Measurements from ENCODE around the gene SULT2B1. TPM values are rescaled to one million over a fixed set of nuclear protein-coding genes. Genes with fewer than 3 reads are reported as not detected.

Gene SULT2B1
- total RNA-seq, result under 1 TPM in 2 of 4 donors, not detected in 2; 0.32 to 0.41 TPM

DNA sequence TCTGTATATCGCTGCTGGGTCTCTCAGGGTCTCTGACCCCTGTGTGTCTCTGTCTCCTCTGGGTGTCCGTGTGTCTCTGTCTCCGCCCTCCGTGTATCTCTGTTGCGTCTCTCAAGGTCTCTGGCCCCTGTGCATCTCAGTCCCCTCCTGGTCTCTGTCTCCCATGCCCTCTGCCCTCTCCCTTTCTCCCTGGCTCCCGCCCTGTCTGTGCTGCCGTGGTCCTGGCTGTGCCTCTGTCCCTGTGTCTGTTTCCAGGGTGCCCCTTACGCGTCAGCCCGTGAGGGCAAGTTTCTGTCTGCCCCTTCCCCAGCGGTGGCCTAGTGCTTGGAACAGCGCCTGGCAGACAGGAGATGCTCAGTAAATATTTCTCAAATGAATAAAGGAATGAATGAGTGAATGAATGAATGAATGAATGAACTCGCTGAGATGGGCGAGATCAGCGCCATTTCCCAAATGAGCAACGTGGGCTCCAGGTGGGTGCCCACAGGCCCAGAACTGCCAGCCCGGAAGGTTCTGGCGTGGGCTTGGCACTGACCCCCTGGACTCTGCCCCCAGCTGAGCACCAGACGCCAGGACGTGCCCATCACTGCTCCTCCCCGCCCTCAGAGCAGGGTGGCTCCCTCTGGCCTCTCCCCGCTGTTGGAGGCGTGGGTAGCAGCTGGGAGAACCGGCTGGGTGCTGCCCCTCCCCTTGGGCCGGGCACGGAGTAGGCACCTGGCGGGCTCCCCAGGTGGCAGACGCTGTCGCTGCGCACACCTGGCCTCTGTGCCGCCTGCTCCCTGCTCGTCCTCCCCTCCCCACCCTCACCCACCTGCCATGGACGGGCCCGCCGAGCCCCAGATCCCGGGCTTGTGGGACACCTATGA, at the start of gene SULT2B1:
SULT2B1 (plus strand) TSS at position 736 of the 866 bp plus-strand sequence; CDS start at position 817, 81 bp downstream.
- 51% methylated on average over 36 of the region's 36 CpGs; no CpG with 5 or more reads in 1 of the 2 donors for WGBS, 2 donors (ENCODE audit: low coverage in 1 of 2)
- in situ Hi-C loops (cut with MboI; ENCODE audit: low pct_ligation_motif_present in 1 of 4, low pct_unique_long_range_greater_than_20kb in 1 of 4, low sequenced_read_pairs in 3 of 4), result no loop called here
- no peaks in the 10 kb centered on the region for H3K36me3 ChIP-seq
- peak within 1 kb of the TSS in 2 of 4 donors; percentile 27 for H3K27ac ChIP-seq
- H3K4me3 ChIP-seq, result no peak within 1 kb of the TSS
- peaks cover 11% of the 10 kb centered on the region for H3K27me3 ChIP-seq
- H3K9me3 ChIP-seq, result no peaks in the 10 kb centered on the region
- DNase-seq, result peak; percentile 87
- TF ChIP-seq POLR2AphosphoS5 (IDR thresholded peaks at IDR 0.05), result peak; percentile 91 to 94 (median 93)
- TF ChIP-seq, protein P1, sequence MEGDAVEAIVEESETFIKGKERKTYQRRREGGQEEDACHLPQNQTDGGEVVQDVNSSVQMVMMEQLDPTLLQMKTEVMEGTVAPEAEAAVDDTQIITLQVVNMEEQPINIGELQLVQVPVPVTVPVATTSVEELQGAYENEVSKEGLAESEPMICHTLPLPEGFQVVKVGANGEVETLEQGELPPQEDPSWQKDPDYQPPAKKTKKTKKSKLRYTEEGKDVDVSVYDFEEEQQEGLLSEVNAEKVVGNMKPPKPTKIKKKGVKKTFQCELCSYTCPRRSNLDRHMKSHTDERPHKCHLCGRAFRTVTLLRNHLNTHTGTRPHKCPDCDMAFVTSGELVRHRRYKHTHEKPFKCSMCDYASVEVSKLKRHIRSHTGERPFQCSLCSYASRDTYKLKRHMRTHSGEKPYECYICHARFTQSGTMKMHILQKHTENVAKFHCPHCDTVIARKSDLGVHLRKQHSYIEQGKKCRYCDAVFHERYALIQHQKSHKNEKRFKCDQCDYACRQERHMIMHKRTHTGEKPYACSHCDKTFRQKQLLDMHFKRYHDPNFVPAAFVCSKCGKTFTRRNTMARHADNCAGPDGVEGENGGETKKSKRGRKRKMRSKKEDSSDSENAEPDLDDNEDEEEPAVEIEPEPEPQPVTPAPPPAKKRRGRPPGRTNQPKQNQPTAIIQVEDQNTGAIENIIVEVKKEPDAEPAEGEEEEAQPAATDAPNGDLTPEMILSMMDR (IDR thresholded peaks at IDR 0.05), result no peak
- no peak for TF ChIP-seq POLR2A (IDR thresholded peaks at IDR 0.05)
- TF ChIP-seq EP300 (IDR thresholded peaks at IDR 0.05; ENCODE audit: low read depth), result no peak
- peaks cover 4 to 38% (median 14%) of the 10 kb centered on the region in 4 donors for H3K4me1 ChIP-seq
- intact Hi-C loops (cut with DNase I; ENCODE audit: low total_unique reads), result no loop called here

DNA sequence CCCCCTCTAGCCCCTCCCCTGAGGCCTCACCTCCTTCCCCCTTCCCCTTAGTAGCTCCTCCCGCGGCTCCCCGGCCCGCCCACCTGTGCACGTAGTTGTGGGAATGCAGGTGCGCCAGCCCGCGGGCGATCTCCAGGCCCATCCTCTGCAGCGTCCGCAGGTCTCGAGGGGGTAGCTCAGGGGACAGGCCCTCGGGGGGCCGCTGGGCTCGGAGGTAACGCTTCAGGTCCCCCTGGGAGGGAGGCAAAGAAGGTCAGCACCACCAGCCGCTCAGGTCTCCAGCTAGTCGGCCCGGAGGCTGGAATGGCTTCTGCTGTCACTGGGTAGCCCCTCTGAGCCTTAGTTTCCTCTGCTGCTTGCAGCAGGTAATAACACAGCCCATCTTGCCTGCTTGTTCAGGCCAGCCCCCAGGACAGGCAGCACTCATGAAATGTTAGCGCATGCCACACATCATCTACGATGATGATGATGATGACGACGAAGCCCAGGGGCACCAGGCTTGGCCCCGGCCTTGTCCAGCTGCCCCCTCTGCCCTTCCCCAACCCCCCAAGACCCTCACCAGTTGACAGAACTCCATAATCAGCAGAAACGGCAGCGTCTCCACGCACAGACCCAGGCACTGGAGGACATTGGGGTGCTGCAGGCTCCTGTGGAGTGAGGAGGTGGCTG, 49.5 kb upstream of the SULT2B1 start:
- Histone ChIP-seq H3K4me3 (peak overlapping the region in 1 of 4 donors; percentile 6), H3K9me3 (no peaks in the 10 kb centered on the region), H3K27ac (peak overlapping the region in 1 of 4 donors; percentile 25), H3K4me1 (peaks cover 0 to 20% (median 11%) of the 10 kb centered on the region in 4 donors), H3K27me3 (peaks cover 48% of the 10 kb centered on the region), H3K36me3 (no peaks in the 10 kb centered on the region)
- 51% methylated on average over 16 of the region's 27 CpGs; no CpG with 5 or more reads in 1 of the 2 donors for WGBS, 2 donors (ENCODE audit: low coverage in 1 of 2)
- TF ChIP-seq EP300 (IDR thresholded peaks at IDR 0.05; ENCODE audit: low read depth) (no peak), POLR2A (IDR thresholded peaks at IDR 0.05) (no peak), POLR2AphosphoS5 (IDR thresholded peaks at IDR 0.05) (no peak)
- TF ChIP-seq, protein P1 (IDR thresholded peaks at IDR 0.05), result no peak
- in situ Hi-C loops (cut with MboI; ENCODE audit: low pct_ligation_motif_present in 1 of 4, low pct_unique_long_range_greater_than_20kb in 1 of 4, low sequenced_read_pairs in 3 of 4) (loop anchor here in 3 of 4 donors (10.0 kb wide), 1 partner anchor 82 kb away; no protein-coding TSS in a partner anchor), intact Hi-C loops (cut with DNase I; ENCODE audit: low total_unique reads) (no loop called here)
- DNase-seq, result no peak

DNA sequence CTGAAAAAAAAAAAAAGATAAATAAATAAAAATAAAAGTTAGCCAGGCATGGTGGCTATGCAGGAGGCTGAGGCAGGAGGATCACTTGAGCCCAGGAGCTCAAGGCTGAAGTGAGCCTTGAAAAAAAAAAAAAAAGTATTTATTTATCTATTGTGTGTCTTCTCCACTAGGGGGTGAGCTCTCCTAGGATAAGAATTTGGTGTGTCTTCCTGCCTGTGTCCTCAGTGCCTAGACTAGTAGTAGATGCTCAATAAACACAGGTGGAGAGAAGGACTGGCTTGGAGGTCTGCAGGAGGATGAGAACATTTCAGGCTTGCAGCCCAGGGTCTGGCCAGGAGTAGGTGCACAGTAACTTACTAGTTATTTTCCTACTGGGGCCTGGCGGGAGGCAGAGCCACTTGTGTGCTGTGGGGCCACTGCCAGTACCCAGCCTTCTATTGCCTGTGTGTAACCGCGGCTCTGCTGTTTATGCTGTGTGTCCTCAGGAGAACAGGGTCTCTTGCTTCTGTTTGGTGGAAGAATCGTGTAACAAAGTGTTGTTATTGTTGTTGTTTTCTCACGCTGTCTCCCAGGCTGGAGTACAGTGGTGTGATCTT, 45.7 kb upstream of the SULT2B1 start:
- in situ Hi-C loops (cut with MboI; ENCODE audit: low pct_ligation_motif_present in 1 of 4, low pct_unique_long_range_greater_than_20kb in 1 of 4, low sequenced_read_pairs in 3 of 4), result loop anchor here (5.0 to 10.0 kb wide), 2 partner anchors 76 to 79 kb away; no protein-coding TSS in a partner anchor
- no peaks in the 10 kb centered on the region for H3K36me3 ChIP-seq
- H3K9me3 ChIP-seq, result no peaks in the 10 kb centered on the region
- H3K27ac ChIP-seq, result no peak overlapping the region
- DNase-seq, result no peak
- H3K4me1 ChIP-seq, result peaks cover 0 to 9% (median 5%) of the 10 kb centered on the region in 4 donors
- H3K4me3 ChIP-seq, result no peak overlapping the region
- TF ChIP-seq POLR2A (IDR thresholded peaks at IDR 0.05) (no peak), EP300 (IDR thresholded peaks at IDR 0.05; ENCODE audit: low read depth) (no peak)
- TF ChIP-seq, protein P1 (IDR thresholded peaks at IDR 0.05), result peak; percentile 47 to 79 (median 55)
- peaks cover 25% of the 10 kb centered on the region for H3K27me3 ChIP-seq
- intact Hi-C loops (cut with DNase I; ENCODE audit: low total_unique reads), result no loop called here
- 86% methylated on average over 5 of the region's 5 CpGs; no CpG with 5 or more reads in 1 of the 2 donors for WGBS, 2 donors (ENCODE audit: low coverage in 1 of 2)

Measured in transverse colon (tissue), 4 donors.